ENCODE results near the gene POFUT2. TPM values are rescaled to one million over a fixed set of nuclear protein-coding genes. Genes with fewer than 3 reads are reported as not detected.
A peak's percentile ranks its signal among the peaks of the same experiment; 100 is the strongest.
"Not testable (repeated sequence)": the region's sequence is repeated elsewhere in the genome, so short reads cannot be mapped to it uniquely, and the experiment has no call there.

The POFUT2 gene
- total and polyA plus RNA-seq, 5 donors = 14.1 to 20.3 (median 18.6) TPM

GRCh38 chr21:45318146-45318555 is 30.5 kb upstream of the POFUT2 start:
- 88% methylated on average over 7 of the region's 7 CpGs for WGBS
- Histone ChIP-seq H3K4me3 (ENCODE audit: low read length) (no peak overlapping the region), H3K9me3 (ENCODE audit: control insufficient read depth, low read length) (no peaks in the 10 kb centered on the region), H3K27me3 (ENCODE audit: control insufficient read depth, insufficient read depth) (no peaks in the 10 kb centered on the region), H3K4me1 (ENCODE audit: control insufficient read depth, insufficient read depth, low read length) (peaks cover 11% of the 10 kb centered on the region), H3K27ac (ENCODE audit: low read length) (peak overlapping the region; percentile 49)
- DNase-seq (peak; percentile 18 to 43 (median 39)), ATAC-seq (no peak)
- intact Hi-C loops (cut with DNase I) = no loop called here

- 75% methylated on average over 17 of the region's 17 CpGs for WGBS
- Histone ChIP-seq H3K27me3 (ENCODE audit: control insufficient read depth, insufficient read depth) (no peaks in the 10 kb centered on the region), H3K4me1 (ENCODE audit: control insufficient read depth, insufficient read depth, low read length) (peaks cover 11% of the 10 kb centered on the region), H3K4me3 (ENCODE audit: low read length) (no peak overlapping the region), H3K9me3 (ENCODE audit: control insufficient read depth, low read length) (no peaks in the 10 kb centered on the region), H3K27ac (ENCODE audit: low read length) (peak overlapping the region; percentile 49)
- DNase-seq (peak; percentile 38 to 60 (median 55)), ATAC-seq (peak in 1 of 2 donors; percentile 5)
- intact Hi-C loops (cut with DNase I) = no loop called here
These were observed 29.9 kb upstream of the POFUT2 start for GRCh38 chr21:45317398-45318145.

GRCh38 chr21:45316871-45317397 is 29.2 kb upstream of the POFUT2 start:
- intact Hi-C loops (cut with DNase I) = no loop called here
- Histone ChIP-seq H3K9me3 (ENCODE audit: control insufficient read depth, low read length) (no peaks in the 10 kb centered on the region), H3K4me1 (ENCODE audit: control insufficient read depth, insufficient read depth, low read length) (peaks cover 11% of the 10 kb centered on the region), H3K27ac (ENCODE audit: low read length) (no peak overlapping the region), H3K4me3 (ENCODE audit: low read length) (no peak overlapping the region), H3K27me3 (ENCODE audit: control insufficient read depth, insufficient read depth) (no peaks in the 10 kb centered on the region)
- no peak for ATAC-seq
- 86% methylated on average over 16 of the region's 16 CpGs for WGBS
- DNase-seq = peak; percentile 18 to 54 (median 46)

GRCh38 chr21:45315676-45316470 is 28.2 kb upstream of the POFUT2 start:
- H3K27ac ChIP-seq (ENCODE audit: low read length); ATAC-seq; intact Hi-C loops (cut with DNase I); H3K4me3 ChIP-seq (ENCODE audit: low read length); H3K9me3 ChIP-seq (ENCODE audit: control insufficient read depth, low read length); H3K27me3 ChIP-seq (ENCODE audit: control insufficient read depth, insufficient read depth): not testable (repeated sequence)
- peaks cover 11% of the 10 kb centered on the region for H3K4me1 ChIP-seq (ENCODE audit: control insufficient read depth, insufficient read depth, low read length)
- DNase-seq = peak in 1 of 3 donors; percentile 4
- WGBS = 64% methylated on average over 7 of the region's 7 CpGs

GRCh38 chr21:45313682-45314081 is 26.0 kb upstream of the POFUT2 start:
- no peaks in the 10 kb centered on the region for H3K27me3 ChIP-seq (ENCODE audit: control insufficient read depth, insufficient read depth)
- intact Hi-C loops (cut with DNase I) = no loop called here
- WGBS = 60% methylated on average over 3 of the region's 3 CpGs
- H3K9me3 ChIP-seq (ENCODE audit: control insufficient read depth, low read length) = no peaks in the 10 kb centered on the region
- H3K4me3 ChIP-seq (ENCODE audit: low read length) = no peak overlapping the region
- no peak overlapping the region for H3K27ac ChIP-seq (ENCODE audit: low read length)
- peaks cover 3% of the 10 kb centered on the region for H3K4me1 ChIP-seq (ENCODE audit: control insufficient read depth, insufficient read depth, low read length)
- ATAC-seq = no peak
- DNase-seq = no peak

GRCh38 chr21:45313015-45313414 is 25.3 kb upstream of the POFUT2 start:
- no peak overlapping the region for H3K27ac ChIP-seq (ENCODE audit: low read length)
- H3K9me3 ChIP-seq (ENCODE audit: control insufficient read depth, low read length) = no peaks in the 10 kb centered on the region
- H3K4me1 ChIP-seq (ENCODE audit: control insufficient read depth, insufficient read depth, low read length) = peaks cover 3% of the 10 kb centered on the region
- no peak overlapping the region for H3K4me3 ChIP-seq (ENCODE audit: low read length)
- 90% methylated on average over 14 of the region's 14 CpGs for WGBS
- DNase-seq (peak in 2 of 3 donors; percentile 2 to 22), ATAC-seq (no peak)
- intact Hi-C loops (cut with DNase I) = no loop called here
- no peaks in the 10 kb centered on the region for H3K27me3 ChIP-seq (ENCODE audit: control insufficient read depth, insufficient read depth)

- H3K9me3 ChIP-seq (ENCODE audit: control insufficient read depth, low read length) = no peaks in the 10 kb centered on the region
- no peak overlapping the region for H3K4me3 ChIP-seq (ENCODE audit: low read length)
- H3K27me3 ChIP-seq (ENCODE audit: control insufficient read depth, insufficient read depth) = no peaks in the 10 kb centered on the region
- no peaks in the 10 kb centered on the region for H3K4me1 ChIP-seq (ENCODE audit: control insufficient read depth, insufficient read depth, low read length)
- 96% methylated on average over 1 of the region's 1 CpG for WGBS
- ATAC-seq (no peak), DNase-seq (no peak)
- intact Hi-C loops (cut with DNase I) = no loop called here
- H3K27ac ChIP-seq (ENCODE audit: low read length) = no peak overlapping the region
These were observed 24.6 kb upstream of the POFUT2 start for GRCh38 chr21:45312296-45312695.

GRCh38 chr21:45310459-45310858 is 22.8 kb upstream of the POFUT2 start:
- Histone ChIP-seq H3K4me3 (ENCODE audit: low read length) (no peak overlapping the region), H3K4me1 (ENCODE audit: control insufficient read depth, insufficient read depth, low read length) (peaks cover 3% of the 10 kb centered on the region), H3K27me3 (ENCODE audit: control insufficient read depth, insufficient read depth) (no peaks in the 10 kb centered on the region), H3K9me3 (ENCODE audit: control insufficient read depth, low read length) (no peaks in the 10 kb centered on the region), H3K27ac (ENCODE audit: low read length) (no peak overlapping the region)
- ATAC-seq = no peak
- peak in 2 of 3 donors; percentile 37 to 46 for DNase-seq
- WGBS = 94% methylated on average over 10 of the region's 10 CpGs
- intact Hi-C loops (cut with DNase I) = no loop called here

GRCh38 chr21:45309987-45310381 is 22.3 kb upstream of the POFUT2 start:
- Histone ChIP-seq H3K27ac (ENCODE audit: low read length) (no peak overlapping the region), H3K27me3 (ENCODE audit: control insufficient read depth, insufficient read depth) (no peaks in the 10 kb centered on the region), H3K4me3 (ENCODE audit: low read length) (no peak overlapping the region), H3K4me1 (ENCODE audit: control insufficient read depth, insufficient read depth, low read length) (peaks cover 3% of the 10 kb centered on the region), H3K9me3 (ENCODE audit: control insufficient read depth, low read length) (no peaks in the 10 kb centered on the region)
- ATAC-seq = no peak
- intact Hi-C loops (cut with DNase I) = loop anchor here in 1 of 4 donors (5.0 kb wide), 1 partner anchor 52 kb away; no protein-coding TSS in a partner anchor
- DNase-seq = peak in 1 of 3 donors; percentile 22
- WGBS = 84% methylated on average over 3 of the region's 3 CpGs

- intact Hi-C loops (cut with DNase I) = loop anchor here in 1 of 4 donors (5.0 kb wide), 1 partner anchor 53 kb away; no protein-coding TSS in a partner anchor
- no peaks in the 10 kb centered on the region for H3K9me3 ChIP-seq (ENCODE audit: control insufficient read depth, low read length)
- peaks cover 3% of the 10 kb centered on the region for H3K4me1 ChIP-seq (ENCODE audit: control insufficient read depth, insufficient read depth, low read length)
- peak; percentile 23 to 59 for ATAC-seq
- H3K4me3 ChIP-seq (ENCODE audit: low read length) = no peak overlapping the region
- WGBS = 53% methylated on average over 27 of the region's 27 CpGs
- peak; percentile 81 to 91 (median 91) for DNase-seq
- H3K27ac ChIP-seq (ENCODE audit: low read length) = peak overlapping the region; percentile 14
- no peaks in the 10 kb centered on the region for H3K27me3 ChIP-seq (ENCODE audit: control insufficient read depth, insufficient read depth)
These were observed 21.6 kb upstream of the POFUT2 start for GRCh38 chr21:45309069-45309986.

Measured in right cardiac atrium (tissue), 5 donors.